HCT116 (cell line): ENCODE measurements around the gene MFN2.

Source experiments
- EZH2 ChIP-seq: fragments of 200-600 bp; sonication (generic); IDR thresholded peaks from 2 replicates; pipeline ENCODE4 v1.6.1; 2017; ENCODE audit warnings: antibody characterized with exemption, mixed run types
- TCF7L2 ChIP-seq: IDR thresholded peaks from 2 replicates; pipeline ENCODE4 v1.7.0; 2011; ENCODE audit warnings: borderline replicate concordance, inconsistent platforms; ENCODE audit not compliant: insufficient read depth, insufficient read length; ENCODE audit errors: extremely low read depth

- no peak for TF ChIP-seq EZH2
- TF ChIP-seq TCF7L2 = no peak
These were observed 41.8 kb downstream of the MFN2 start for GRCh38 chr1:12022036-12022435.
